Measurements from ENCODE around the gene ASCL4. TPM values are rescaled to one million over a fixed set of nuclear protein-coding genes. Genes with fewer than 3 reads are reported as not detected.

Gene ASCL4
- total and polyA plus RNA-seq, 2 of the 13 experiments (the other 11 are each of a cell fraction or from before 2014, with no cell fraction given): not detected

DNA sequence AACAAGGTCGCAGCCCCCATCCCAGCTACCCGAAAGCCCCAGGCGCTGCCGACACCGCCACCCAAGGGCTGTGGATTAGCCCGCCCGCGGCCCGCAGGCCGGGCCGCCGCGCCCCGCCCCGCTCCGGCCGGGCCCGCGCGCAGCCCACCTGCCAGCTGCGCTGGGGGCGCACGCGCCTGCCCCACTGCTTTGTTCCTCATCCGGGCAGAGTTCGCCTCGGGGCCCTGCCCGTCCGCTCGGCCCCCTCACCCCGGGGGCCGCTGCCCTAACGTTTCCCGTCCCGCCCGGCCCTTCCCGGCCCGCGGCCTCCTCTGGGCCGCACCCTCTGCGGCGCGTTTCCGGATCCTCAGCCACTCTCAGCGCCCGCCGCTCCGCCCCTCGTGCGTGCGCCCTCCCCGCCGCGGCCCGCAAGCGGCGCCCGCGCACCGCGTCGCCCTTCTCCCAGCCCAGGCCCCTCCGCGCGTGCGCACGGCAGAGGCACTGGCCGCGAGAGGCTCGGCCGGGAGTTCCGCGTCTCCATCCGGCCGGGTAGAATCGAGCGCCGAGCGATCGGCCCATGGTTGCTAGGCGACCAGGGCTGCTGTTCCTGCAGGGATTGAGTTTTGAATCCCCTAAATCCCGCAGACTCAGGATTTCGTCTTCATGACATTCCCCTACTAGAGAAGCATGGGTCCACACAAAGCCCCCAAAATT, 13.5 kb upstream of the ASCL4 start, which contains the start of gene PRDM4 (continued):
- TF ChIP-seq, protein P1, sequence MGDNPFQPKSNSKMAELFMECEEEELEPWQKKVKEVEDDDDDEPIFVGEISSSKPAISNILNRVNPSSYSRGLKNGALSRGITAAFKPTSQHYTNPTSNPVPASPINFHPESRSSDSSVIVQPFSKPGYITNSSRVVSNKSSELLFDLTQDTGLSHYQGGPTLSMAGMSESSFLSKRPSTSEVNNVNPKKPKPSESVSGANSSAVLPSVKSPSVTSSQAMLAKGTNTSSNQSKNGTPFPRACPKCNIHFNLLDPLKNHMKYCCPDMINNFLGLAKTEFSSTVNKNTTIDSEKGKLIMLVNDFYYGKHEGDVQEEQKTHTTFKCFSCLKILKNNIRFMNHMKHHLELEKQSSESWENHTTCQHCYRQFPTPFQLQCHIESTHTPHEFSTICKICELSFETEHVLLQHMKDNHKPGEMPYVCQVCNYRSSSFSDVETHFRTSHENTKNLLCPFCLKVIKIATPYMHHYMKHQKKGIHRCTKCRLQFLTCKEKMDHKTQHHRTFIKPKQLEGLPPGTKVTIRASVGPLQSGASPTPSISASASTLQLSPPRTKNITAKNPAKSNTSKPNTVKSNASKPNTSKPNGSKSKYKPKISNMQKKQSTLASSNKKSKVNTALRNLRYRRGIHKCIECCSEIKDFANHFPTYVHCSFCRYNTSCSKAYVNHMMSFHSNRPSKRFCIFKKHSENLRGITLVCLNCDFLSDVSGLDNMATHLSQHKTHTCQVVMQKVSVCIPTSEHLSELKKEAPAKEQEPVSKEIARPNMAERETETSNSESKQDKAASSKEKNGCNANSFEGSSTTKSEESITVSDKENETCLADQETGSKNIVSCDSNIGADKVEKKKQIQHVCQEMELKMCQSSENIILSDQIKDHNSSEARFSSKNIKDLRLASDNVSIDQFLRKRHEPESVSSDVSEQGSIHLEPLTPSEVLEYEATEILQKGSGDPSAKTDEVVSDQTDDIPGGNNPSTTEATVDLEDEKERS (CRISPR knock-in tag; IDR thresholded peaks at IDR 0.05): no peak
- TF ChIP-seq ATF7-NPFF (CRISPR knock-in tag; IDR thresholded peaks at IDR 0.05; ENCODE audit: low read depth) (peak; percentile 56; the same call in 1 of the 2 replicates), FIP1L1 (IDR thresholded peaks at IDR 0.05; ENCODE audit: borderline replicate concordance, insufficient read depth, low read depth, low read length) (no peak), ZNF83 (CRISPR knock-in tag; IDR thresholded peaks at IDR 0.05; ENCODE audit: borderline replicate concordance) (peak; percentile 40; the same call in 1 of the 2 replicates), ZNF557 (CRISPR knock-in tag; IDR thresholded peaks at IDR 0.05) (no peak), ZNF337 (CRISPR knock-in tag; IDR thresholded peaks at IDR 0.05; ENCODE audit: borderline replicate concordance, low read depth) (no peak), MEIS1 (CRISPR knock-in tag; IDR thresholded peaks at IDR 0.05; ENCODE audit: borderline replicate concordance) (no peak), KDM2A (CRISPR knock-in tag; IDR thresholded peaks at IDR 0.05; ENCODE audit: borderline replicate concordance, low read depth) (peak; percentile 51), ZNF781 (CRISPR knock-in tag; IDR thresholded peaks at IDR 0.05; ENCODE audit: borderline replicate concordance, not compliant biosample characterization) (no peak), ZNF614 (CRISPR knock-in tag; IDR thresholded peaks at IDR 0.05; ENCODE audit: borderline replicate concordance) (no peak), FOXC1 (CRISPR knock-in tag; IDR thresholded peaks at IDR 0.05; ENCODE audit: borderline replicate concordance) (no peak), JUNB (CRISPR knock-in tag; IDR thresholded peaks at IDR 0.05; ENCODE audit: borderline replicate concordance) (no peak)
- TF ChIP-seq, protein P2, sequence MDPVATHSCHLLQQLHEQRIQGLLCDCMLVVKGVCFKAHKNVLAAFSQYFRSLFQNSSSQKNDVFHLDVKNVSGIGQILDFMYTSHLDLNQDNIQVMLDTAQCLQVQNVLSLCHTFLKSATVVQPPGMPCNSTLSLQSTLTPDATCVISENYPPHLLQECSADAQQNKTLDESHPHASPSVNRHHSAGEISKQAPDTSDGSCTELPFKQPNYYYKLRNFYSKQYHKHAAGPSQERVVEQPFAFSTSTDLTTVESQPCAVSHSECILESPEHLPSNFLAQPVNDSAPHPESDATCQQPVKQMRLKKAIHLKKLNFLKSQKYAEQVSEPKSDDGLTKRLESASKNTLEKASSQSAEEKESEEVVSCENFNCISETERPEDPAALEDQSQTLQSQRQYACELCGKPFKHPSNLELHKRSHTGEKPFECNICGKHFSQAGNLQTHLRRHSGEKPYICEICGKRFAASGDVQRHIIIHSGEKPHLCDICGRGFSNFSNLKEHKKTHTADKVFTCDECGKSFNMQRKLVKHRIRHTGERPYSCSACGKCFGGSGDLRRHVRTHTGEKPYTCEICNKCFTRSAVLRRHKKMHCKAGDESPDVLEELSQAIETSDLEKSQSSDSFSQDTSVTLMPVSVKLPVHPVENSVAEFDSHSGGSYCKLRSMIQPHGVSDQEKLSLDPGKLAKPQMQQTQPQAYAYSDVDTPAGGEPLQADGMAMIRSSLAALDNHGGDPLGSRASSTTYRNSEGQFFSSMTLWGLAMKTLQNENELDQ (CRISPR knock-in tag; IDR thresholded peaks at IDR 0.05; ENCODE audit: borderline replicate concordance): no peak
- TF ChIP-seq, protein P3, sequence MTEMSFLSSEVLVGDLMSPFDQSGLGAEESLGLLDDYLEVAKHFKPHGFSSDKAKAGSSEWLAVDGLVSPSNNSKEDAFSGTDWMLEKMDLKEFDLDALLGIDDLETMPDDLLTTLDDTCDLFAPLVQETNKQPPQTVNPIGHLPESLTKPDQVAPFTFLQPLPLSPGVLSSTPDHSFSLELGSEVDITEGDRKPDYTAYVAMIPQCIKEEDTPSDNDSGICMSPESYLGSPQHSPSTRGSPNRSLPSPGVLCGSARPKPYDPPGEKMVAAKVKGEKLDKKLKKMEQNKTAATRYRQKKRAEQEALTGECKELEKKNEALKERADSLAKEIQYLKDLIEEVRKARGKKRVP (CRISPR knock-in tag; IDR thresholded peaks at IDR 0.05): no peak
- TF ChIP-seq, protein P4, sequence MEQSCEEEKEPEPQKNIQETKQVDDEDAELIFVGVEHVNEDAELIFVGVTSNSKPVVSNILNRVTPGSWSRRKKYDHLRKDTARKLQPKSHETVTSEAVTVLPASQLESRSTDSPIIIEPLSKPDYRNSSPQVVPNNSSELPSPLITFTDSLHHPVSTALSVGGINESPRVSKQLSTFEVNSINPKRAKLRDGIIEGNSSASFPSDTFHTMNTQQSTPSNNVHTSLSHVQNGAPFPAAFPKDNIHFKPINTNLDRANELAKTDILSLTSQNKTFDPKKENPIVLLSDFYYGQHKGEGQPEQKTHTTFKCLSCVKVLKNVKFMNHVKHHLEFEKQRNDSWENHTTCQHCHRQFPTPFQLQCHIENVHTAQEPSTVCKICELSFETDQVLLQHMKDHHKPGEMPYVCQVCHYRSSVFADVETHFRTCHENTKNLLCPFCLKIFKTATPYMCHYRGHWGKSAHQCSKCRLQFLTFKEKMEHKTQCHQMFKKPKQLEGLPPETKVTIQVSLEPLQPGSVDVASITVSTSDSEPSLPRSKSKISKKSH (CRISPR knock-in tag; IDR thresholded peaks at IDR 0.05; ENCODE audit: borderline replicate concordance): no peak
- TF ChIP-seq, protein P5, sequence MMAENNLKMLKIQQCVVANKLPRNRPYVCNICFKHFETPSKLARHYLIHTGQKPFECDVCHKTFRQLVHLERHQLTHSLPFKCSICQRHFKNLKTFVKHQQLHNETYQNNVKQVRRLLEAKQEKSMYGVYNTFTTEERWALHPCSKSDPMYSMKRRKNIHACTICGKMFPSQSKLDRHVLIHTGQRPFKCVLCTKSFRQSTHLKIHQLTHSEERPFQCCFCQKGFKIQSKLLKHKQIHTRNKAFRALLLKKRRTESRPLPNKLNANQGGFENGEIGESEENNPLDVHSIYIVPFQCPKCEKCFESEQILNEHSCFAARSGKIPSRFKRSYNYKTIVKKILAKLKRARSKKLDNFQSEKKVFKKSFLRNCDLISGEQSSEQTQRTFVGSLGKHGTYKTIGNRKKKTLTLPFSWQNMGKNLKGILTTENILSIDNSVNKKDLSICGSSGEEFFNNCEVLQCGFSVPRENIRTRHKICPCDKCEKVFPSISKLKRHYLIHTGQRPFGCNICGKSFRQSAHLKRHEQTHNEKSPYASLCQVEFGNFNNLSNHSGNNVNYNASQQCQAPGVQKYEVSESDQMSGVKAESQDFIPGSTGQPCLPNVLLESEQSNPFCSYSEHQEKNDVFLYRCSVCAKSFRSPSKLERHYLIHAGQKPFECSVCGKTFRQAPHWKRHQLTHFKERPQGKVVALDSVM (CRISPR knock-in tag; IDR thresholded peaks at IDR 0.05): peak; percentile 80
